B cell (primary cell): ENCODE measurements around the gene ADAMTS13. TPM values are rescaled to one million over a fixed set of nuclear protein-coding genes. Genes with fewer than 3 reads are reported as not detected.

Source experiments
- ATAC-seq: fragments of 200-7000 bp; cut with Tn5 transposase; one replicate; pipeline ENCODE4 v1.10.0; 2021; ENCODE audit warnings: low read depth, mild to moderate bottlenecking, moderate number of reproducible peaks, moderate library complexity
- CTCF ChIA-PET: fragments of 350-600 bp; sonication (Branson Sonifier 250); formaldehyde crosslinking; loops from one replicate; lab custom pipeline; 2021; ENCODE audit warnings: antibody characterized with exemption, inconsistent platforms; lab: Charles Lee
- POLR2A ChIA-PET: fragments of 350-600 bp; sonication (Branson Sonifier 250); formaldehyde crosslinking; loops from one replicate; lab custom pipeline; 2021; ENCODE audit warnings: antibody characterized with exemption; lab: Charles Lee
- DNase-seq: peaks from one replicate; pipeline ENCODE4 v3.0.0; 2013
- H2AFZ ChIP-seq: 2 replicates; pipeline ENCODE4 v1.6.1; 2012; ENCODE audit warnings: mild to moderate bottlenecking, low read depth, low read length; ENCODE audit not compliant: insufficient read depth, poor library complexity, severe bottlenecking
- H3K27ac ChIP-seq, 2 donors: 1 replicate in 1 of 2; 2 replicates in 1 of 2; pipeline ENCODE4 v1.5.1; 2012 to 2013; ENCODE audit warnings: low read length in 2 of 2, mild to moderate bottlenecking in 2 of 2, moderate library complexity in 1 of 2
- H3K27me3 ChIP-seq, 4 experiments: fragments of 200-600 bp in 1 of 4; sonication (generic) in 1 of 4; replicated peaks in 1 of 4; 1 replicate in 2 of 4; 2 replicates in 2 of 4; pipeline versions ENCODE4 v1.6.1 to v1.7.0; 2013 to 2016; ENCODE audit warnings: low read length in 3 of 4, mild to moderate bottlenecking in 2 of 4, mixed read lengths in 1 of 4, moderate library complexity in 1 of 4; ENCODE audit not compliant: insufficient read depth in 4 of 4, control insufficient read depth in 3 of 4; ENCODE audit errors: control extremely low read depth in 1 of 4
- H3K36me3 ChIP-seq, 2 experiments: replicated peaks in 1 of 2; 1 replicate in 1 of 2; 2 replicates in 1 of 2; pipeline versions ENCODE4 v1.6.1 to v1.7.1; 2013; ENCODE audit warnings: low read length in 1 of 2; ENCODE audit not compliant: insufficient read depth in 2 of 2, control insufficient read depth in 1 of 2; ENCODE audit errors: control extremely low read depth in 1 of 2, extremely low read depth in 1 of 2
- H3K4me1 ChIP-seq, 2 donors: fragments of 200-600 bp in 1 of 2; sonication (generic) in 1 of 2; 1 replicate in 1 of 2; 2 replicates in 1 of 2; pipeline versions ENCODE4 v1.5.1 to v1.6.1; 2013 to 2017; ENCODE audit warnings: low read length in 2 of 2; ENCODE audit not compliant: control insufficient read depth in 2 of 2, insufficient read depth in 2 of 2
- H3K4me2 ChIP-seq: replicated peaks from 2 replicates; pipeline ENCODE3; 2012; ENCODE audit warnings: mild to moderate bottlenecking, low read depth, low read length; ENCODE audit not compliant: poor library complexity, severe bottlenecking
- H3K4me3 ChIP-seq, 5 experiments: fragments of 200-600 bp in 1 of 5; sonication (generic) in 1 of 5; 1 replicate in 3 of 5; 2 replicates in 2 of 5; pipeline versions ENCODE4 v1.5.1 to v1.7.0; 2011 to 2016; ENCODE audit warnings: low read length in 4 of 5, mild to moderate bottlenecking in 4 of 5, low read depth in 2 of 5, control low read depth in 1 of 5, moderate library complexity in 1 of 5; ENCODE audit not compliant: insufficient read depth in 1 of 5; ENCODE audit errors: control extremely low read depth in 1 of 5, extremely low read depth in 1 of 5
- H3K79me2 ChIP-seq: fragments of 200-600 bp; sonication (generic); one replicate; pipeline ENCODE4 v1.6.0; 2016; ENCODE audit warnings: low read length; ENCODE audit not compliant: control insufficient read depth, insufficient read depth
- H3K9ac ChIP-seq: fragments of 200-600 bp; sonication (generic); 2 replicates; pipeline ENCODE4 v1.6.1; 2017; ENCODE audit warnings: mild to moderate bottlenecking, low read length, moderate library complexity
- H3K9me3 ChIP-seq, 3 donors: one replicate each; pipeline versions ENCODE4 v1.6.1 to v1.7.1; 2013; ENCODE audit warnings: low read length in 2 of 3; ENCODE audit not compliant: control insufficient read depth in 2 of 3, insufficient read depth in 1 of 3; ENCODE audit errors: control extremely low read depth in 1 of 3
- H4K20me1 ChIP-seq: 2 replicates; pipeline ENCODE4 v1.6.0; 2012; ENCODE audit warnings: mild to moderate bottlenecking, low read length; ENCODE audit not compliant: insufficient read depth, control insufficient read depth, poor library complexity, severe bottlenecking
- H3K27ac Mint-ChIP-seq: one replicate; pipeline ENCODE4 v1.8.0; 2021; ENCODE audit warnings: mixed read lengths
- H3K27me3 Mint-ChIP-seq: one replicate; pipeline ENCODE4 v1.8.0; 2021; ENCODE audit warnings: mixed read lengths
- H3K4me1 Mint-ChIP-seq: one replicate; pipeline ENCODE4 v1.8.0; 2021; ENCODE audit warnings: mixed read lengths
- H3K4me3 Mint-ChIP-seq: one replicate; pipeline ENCODE4 v1.8.0; 2021; ENCODE audit warnings: mixed read lengths
- H3K9me3 Mint-ChIP-seq: one replicate; pipeline ENCODE4 v1.8.0; 2022; ENCODE audit warnings: mixed read lengths; ENCODE audit not compliant: insufficient read depth
- EZH2 ChIP-seq: IDR thresholded peaks from 2 replicates; pipeline ENCODE4 v1.6.1; 2012; ENCODE audit warnings: borderline replicate concordance, low read depth, mild to moderate bottlenecking, moderate library complexity, low read length; ENCODE audit not compliant: insufficient read depth, poor library complexity, severe bottlenecking
- WGBS: methylation state at CpG from one replicate; pipeline ENCODE4 v1.1.5; 2013; ENCODE audit warnings: missing lambda C conversion rate; ENCODE audit not compliant: insufficient coverage; 5-methylcytosine and 5-hydroxymethylcytosine counted together
- intact Hi-C: fragments of 100-400 bp; cut with micrococcal nuclease; formaldehyde crosslinking; loops from one replicate; pipeline ENCODE4 v1.10.0; 2022
- polyA plus RNA-seq: library from polyadenylated mRNA; depleted of rRNA; stranded (reverse); fragments of >200 nt; gene quantifications from 2 replicates; pipeline ENCODE4 v1.2.3, GENCODE V29; 2012
- total RNA-seq, 2 donors: library from RNA; stranded (reverse); fragments of 120-200 nt in 1 of 2; gene quantifications; 1 replicate in 1 of 2; 2 replicates in 1 of 2; pipeline versions ENCODE4 v1.2.3 to v1.2.4, GENCODE V29; 2013 to 2022
- TF ChIP-seq, protein P1 (sequence below): fragments of 200-600 bp; IDR thresholded peaks from one replicate; pipeline ENCODE4 v1.8.0; 2022; ENCODE audit warnings: antibody characterized with exemption, mild to moderate bottlenecking

Gene ADAMTS13
- total and polyA plus RNA-seq, 2 donors (not counting 1 experiment from before 2014, with no cell fraction given) = 2.5 to 5.7 TPM

DNA sequence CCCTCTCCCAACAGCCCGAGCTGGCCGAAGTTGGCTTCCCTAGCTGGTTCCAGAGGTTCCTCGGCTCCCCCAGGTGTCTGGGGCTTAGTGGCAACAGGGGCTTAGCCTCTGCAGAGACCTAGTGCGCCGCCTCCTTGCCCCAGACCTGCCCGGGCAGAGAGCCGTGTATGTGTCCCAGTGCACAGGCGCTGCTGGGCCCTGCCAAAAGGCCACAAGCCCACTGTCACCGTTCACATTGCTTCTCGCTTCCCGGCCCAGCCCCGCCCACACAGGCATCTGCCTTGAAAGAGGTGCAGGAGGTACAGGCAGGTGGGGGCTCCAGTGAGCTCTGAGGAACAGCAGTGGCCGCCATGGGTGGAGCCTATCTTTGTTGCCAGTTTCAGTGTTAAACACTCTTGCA lies 35.1 kb downstream of the ADAMTS13 start:
- ChIA-PET POLR2A (interaction anchor here (1.2 kb wide), 1 partner anchor 15 kb away, joined by 4 read pairs; no protein-coding TSS in a partner anchor), CTCF (no interaction called here)
- H3K36me3 ChIP-seq = no peaks in the 10 kb centered on the region
- H3K4me2 ChIP-seq = no peak overlapping the region
- 90% methylated on average over 13 of the region's 13 CpGs for WGBS
- DNase-seq (no peak), ATAC-seq (no peak)
- intact Hi-C loops = no loop called here
- H3K9me3 ChIP-seq = no peaks in the 10 kb centered on the region
- Mint-ChIP-seq H3K4me1 (peaks cover 22% of the 10 kb centered on the region), H3K4me3 (no peak overlapping the region), H3K27ac (no peak overlapping the region), H3K27me3 (no peaks in the 10 kb centered on the region), H3K9me3 (no peaks in the 10 kb centered on the region)
- H3K27me3 ChIP-seq = no peaks in the 10 kb centered on the region
- H3K27ac ChIP-seq = no peak overlapping the region
- H3K4me1 ChIP-seq = peaks cover 13 to 26% of the 10 kb centered on the region in 2 donors
- H2AFZ ChIP-seq = no peak overlapping the region
- H4K20me1 ChIP-seq = no peaks in the 10 kb centered on the region
- no peak overlapping the region for H3K9ac ChIP-seq
- peaks cover 3% of the 10 kb centered on the region for H3K79me2 ChIP-seq
- TF ChIP-seq, protein P1, sequence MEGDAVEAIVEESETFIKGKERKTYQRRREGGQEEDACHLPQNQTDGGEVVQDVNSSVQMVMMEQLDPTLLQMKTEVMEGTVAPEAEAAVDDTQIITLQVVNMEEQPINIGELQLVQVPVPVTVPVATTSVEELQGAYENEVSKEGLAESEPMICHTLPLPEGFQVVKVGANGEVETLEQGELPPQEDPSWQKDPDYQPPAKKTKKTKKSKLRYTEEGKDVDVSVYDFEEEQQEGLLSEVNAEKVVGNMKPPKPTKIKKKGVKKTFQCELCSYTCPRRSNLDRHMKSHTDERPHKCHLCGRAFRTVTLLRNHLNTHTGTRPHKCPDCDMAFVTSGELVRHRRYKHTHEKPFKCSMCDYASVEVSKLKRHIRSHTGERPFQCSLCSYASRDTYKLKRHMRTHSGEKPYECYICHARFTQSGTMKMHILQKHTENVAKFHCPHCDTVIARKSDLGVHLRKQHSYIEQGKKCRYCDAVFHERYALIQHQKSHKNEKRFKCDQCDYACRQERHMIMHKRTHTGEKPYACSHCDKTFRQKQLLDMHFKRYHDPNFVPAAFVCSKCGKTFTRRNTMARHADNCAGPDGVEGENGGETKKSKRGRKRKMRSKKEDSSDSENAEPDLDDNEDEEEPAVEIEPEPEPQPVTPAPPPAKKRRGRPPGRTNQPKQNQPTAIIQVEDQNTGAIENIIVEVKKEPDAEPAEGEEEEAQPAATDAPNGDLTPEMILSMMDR = no peak
- no peak for TF ChIP-seq EZH2
- H3K4me3 ChIP-seq = no peak overlapping the region

DNA sequence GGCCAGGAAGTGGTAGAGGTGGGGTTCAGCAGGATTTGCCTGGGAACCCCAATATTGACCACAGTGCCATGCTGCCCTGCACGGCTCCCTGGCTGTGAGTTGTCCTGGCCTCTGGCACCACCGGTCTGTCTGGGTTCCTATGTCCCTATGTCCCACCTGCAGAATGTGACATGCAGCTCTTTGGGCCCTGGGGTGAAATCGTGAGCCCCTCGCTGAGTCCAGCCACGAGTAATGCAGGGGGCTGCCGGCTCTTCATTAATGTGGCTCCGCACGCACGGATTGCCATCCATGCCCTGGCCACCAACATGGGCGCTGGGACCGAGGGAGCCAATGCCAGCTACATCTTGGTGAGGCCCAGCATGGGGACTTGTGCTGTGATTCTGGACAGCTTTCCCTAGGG lies 35.6 kb downstream of the ADAMTS13 start:
- Histone ChIP-seq H3K4me2 (no peak overlapping the region), H3K27me3 (no peaks in the 10 kb centered on the region), H3K4me3 (no peak overlapping the region), H3K9ac (no peak overlapping the region), H3K36me3 (no peaks in the 10 kb centered on the region), H3K4me1 (peaks cover 13 to 31% of the 10 kb centered on the region in 2 donors), H3K9me3 (no peaks in the 10 kb centered on the region), H4K20me1 (no peaks in the 10 kb centered on the region), H3K27ac (no peak overlapping the region), H3K79me2 (peaks cover 8% of the 10 kb centered on the region), H2AFZ (no peak overlapping the region)
- H3K9me3 Mint-ChIP-seq = no peaks in the 10 kb centered on the region
- peaks cover 24% of the 10 kb centered on the region for H3K4me1 Mint-ChIP-seq
- H3K27me3 Mint-ChIP-seq = no peaks in the 10 kb centered on the region
- ChIA-PET POLR2A (interaction anchor here (1.2 kb wide), 1 partner anchor 16 kb away, joined by 4 read pairs; no protein-coding TSS in a partner anchor), CTCF (no interaction called here)
- TF ChIP-seq EZH2 = no peak
- TF ChIP-seq, protein P1 = no peak
- DNase-seq = no peak
- no peak overlapping the region for H3K4me3 Mint-ChIP-seq
- ATAC-seq = no peak
- 95% methylated on average over 11 of the region's 11 CpGs for WGBS
- intact Hi-C loops = no loop called here
- no peak overlapping the region for H3K27ac Mint-ChIP-seq
